ENCODE results near the gene PAPPA2.

- TF ChIP-seq CTCF (conservative IDR thresholded peaks at IDR 0.05; ENCODE audit: low read depth, low read length) (peak; percentile 39), EZH2 (IDR thresholded peaks at IDR 0.05; ENCODE audit: borderline replicate concordance, low read depth, low read length, poor library complexity, severe bottlenecking) (no peak)
These were observed 283.0 kb downstream of the PAPPA2 start for GRCh38 chr1:176745945-176746344.
